ENCODE results near the gene CAVIN1.

- TF ChIP-seq YY1 (tag by site-specific recombination; IDR thresholded peaks at IDR 0.05) (no peak), ZNF792 (tag by site-specific recombination; IDR thresholded peaks at IDR 0.05) (no peak), CTCF (tag by site-specific recombination; IDR thresholded peaks at IDR 0.05) (no peak), ZNF324 (tag by site-specific recombination; IDR thresholded peaks at IDR 0.05) (no peak), ZNF221 (tag by site-specific recombination; IDR thresholded peaks at IDR 0.05; ENCODE audit: borderline replicate concordance) (no peak), ZNF223 (tag by site-specific recombination; IDR thresholded peaks at IDR 0.05) (no peak), ZNF24 (tag by site-specific recombination; IDR thresholded peaks at IDR 0.05) (no peak), ZNF707 (tag by site-specific recombination; IDR thresholded peaks at IDR 0.05) (no peak), ZEB2 (tag by site-specific recombination; IDR thresholded peaks at IDR 0.05) (no peak)
Observed at GRCh38 chr17:42411361-42411760, 11.7 kb downstream of the CAVIN1 start.

Measured in HEK293 (cell line).